GM18499 (cell line): Measurements from ENCODE around the gene YIF1B.

Experiments
- ATAC-seq: cut with Tn5 transposase; IDR thresholded peaks from one replicate; pipeline ENCODE4 v1.9.1; 2021; ENCODE audit warnings: moderate number of reproducible peaks; ENCODE audit not compliant: insufficient read depth, unreplicated experiment

The YIF1B gene

DNA sequence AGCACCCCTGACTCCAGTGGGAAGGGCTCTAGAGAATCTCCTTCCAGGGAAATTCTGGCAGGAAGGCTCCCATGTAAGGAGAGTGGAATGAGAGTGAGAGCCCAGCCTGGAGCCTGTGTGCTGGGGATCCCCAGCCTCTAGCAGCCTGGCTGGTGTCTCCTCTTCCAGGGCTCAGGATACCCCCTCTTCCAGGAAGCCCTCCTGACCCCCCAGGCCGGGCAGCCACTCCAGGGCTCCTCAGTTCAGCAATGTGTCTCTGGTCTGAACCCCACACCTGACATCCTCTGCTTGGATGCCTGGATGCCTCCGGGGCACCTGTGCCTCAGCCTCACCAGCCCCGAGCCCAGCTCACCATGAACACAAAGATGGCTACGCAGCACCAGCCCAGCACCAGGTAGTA is 8.7 kb downstream of the YIF1B start:
- ATAC-seq: no peak

- no peak for ATAC-seq
These were observed 9.5 kb downstream of the YIF1B start for GRCh38 chr19:38306236-38306635.

DNA sequence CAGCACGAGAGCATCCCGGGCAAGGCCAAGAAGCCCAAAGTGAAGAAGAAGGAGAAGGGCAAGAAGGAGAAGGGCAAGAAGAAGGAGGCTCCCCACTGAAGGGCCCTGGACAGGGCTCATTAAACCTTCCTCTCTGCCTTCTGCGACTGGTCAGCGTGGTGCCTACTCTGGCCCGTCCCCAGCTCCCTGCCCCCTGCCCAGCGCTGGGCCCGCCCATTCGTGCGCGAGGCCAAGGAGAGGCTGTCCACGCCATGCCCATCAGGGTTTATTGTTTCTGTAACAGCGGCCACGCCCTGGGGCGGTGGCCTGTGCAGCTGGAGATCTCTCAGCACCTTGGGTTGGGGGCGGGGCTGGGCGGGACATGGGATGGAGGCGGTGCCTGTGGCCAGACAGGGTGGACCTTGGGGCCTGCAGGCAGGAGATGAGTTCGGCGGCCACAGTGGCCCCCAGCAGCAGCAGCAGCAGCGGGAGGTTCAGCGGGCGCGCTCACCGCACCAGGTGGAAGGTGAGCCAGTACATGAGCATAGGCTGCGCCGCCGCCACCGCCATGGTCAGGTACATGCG is 10.8 kb downstream of the YIF1B start:
- no peak for ATAC-seq

DNA sequence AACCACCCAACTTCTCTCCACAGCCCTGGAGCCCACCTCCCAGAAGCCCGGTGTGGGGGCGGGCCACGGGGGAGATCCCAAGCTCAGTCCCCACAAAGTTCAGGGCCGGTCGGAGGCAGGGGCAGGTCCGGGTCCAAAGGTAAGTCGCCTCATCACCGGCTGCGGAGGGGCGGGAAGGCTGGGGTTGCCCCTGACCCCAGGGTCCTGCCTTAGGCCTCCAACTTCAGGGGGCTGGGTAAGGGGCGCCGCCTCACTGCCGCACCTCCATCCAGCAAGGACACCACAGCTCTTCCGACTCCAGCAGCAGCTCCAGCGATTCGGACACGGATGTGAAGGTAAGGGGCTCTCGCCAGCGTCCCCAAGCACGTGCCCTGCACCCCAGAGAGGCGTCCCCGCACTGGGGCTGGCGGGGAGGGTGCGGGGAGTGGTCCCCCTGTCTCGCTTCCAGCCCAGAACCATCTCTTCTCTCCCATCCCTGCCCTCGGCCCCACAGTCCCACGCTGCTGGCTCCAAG is 11.3 kb downstream of the YIF1B start:
- ATAC-seq: no peak

DNA sequence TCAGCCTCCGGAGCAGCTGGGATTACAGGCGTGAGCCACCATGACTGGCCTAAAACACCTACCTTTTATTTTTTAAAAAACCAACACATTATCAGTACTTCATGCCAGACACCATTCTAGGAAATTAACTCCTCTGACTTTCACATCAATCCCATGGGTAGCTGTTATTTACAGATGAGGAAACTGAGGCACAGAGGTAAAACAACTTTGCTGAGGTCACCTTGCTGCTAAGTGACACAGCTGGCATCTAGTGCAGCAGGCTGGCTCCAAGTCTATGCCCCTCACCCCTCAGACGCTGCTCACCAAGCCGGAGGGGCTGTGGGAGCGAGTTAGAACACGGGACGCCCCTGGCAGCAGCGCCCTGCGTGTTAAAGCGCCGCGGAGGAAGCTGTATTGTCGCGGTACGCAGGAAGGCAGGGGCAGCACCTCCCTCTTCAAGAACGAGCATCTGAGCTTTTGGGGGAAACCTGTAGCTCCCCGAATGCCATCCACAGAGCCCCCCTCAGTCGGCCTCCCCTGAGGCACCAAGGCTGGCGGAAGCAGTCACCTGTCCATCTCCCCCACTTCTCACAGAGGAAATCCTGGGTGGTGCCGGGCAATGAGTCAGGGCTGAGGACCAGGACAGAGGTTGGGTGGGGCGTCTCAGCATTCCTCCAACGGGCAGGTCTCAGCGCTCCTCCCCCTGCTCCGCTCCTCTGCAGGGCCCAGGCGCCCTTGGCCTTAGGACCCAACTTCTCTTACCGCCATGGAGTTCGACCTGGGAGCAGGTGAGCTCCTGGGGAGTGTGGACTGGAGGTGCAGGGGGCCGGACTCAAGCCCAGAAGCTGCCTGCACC is 12.0 kb downstream of the YIF1B start, which contains the start of gene C19orf33:
Gene C19orf33, plus strand, starts transcription at position 735 of the 835 bp plus-strand sequence. Its CDS starts 11 bp downstream, at position 746.
- no peak for ATAC-seq

DNA sequence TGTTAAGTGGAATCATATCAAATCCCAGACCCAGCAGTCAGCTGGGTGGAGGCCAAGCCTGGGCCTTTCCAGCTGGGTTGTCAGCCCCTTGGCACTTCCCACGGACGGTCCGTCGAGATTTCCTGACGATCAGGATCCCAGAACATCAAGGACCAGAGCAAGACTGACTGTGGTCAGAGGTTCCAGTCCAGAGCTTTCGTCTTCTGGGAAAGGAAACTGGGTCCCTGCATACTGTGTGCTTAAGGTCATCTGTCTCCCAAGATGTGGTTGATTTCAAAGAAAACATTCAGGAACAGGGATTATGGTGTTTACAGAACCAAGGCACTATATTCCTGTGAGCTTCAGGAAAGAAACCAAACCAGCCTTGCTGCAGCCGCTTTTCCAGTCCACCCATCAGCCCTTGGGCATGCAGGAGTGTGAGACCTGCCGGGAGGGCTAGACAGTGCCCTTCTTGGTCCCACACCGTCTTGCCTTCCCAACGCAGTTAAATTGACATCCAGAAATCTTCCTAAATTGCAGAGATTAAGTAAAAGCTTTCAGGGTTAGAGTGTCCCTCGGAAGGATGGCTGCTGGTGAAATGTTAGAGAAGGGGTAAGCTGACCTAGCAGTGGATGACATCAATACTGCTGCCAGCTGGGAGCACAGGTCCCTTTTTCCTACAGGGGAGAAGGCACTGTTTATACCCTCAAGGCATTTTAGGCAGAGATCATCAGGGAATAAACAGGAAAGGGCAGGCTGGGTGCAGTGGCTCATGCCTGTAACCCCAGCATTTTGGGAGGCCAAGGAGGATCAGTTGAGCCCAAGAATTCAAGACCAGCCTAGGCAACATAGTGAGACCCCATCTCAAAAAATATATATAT is 16.7 kb downstream of the YIF1B start:
- ATAC-seq: no peak

- ATAC-seq: no peak
These were observed 21.7 kb downstream of the YIF1B start for GRCh38 chr19:38294090-38294489.

- ATAC-seq: no peak
These were observed 22.5 kb downstream of the YIF1B start for GRCh38 chr19:38293281-38293680.

GRCh38 chr19:38291855-38292254 is 23.9 kb downstream of the YIF1B start:
- no peak for ATAC-seq

DNA sequence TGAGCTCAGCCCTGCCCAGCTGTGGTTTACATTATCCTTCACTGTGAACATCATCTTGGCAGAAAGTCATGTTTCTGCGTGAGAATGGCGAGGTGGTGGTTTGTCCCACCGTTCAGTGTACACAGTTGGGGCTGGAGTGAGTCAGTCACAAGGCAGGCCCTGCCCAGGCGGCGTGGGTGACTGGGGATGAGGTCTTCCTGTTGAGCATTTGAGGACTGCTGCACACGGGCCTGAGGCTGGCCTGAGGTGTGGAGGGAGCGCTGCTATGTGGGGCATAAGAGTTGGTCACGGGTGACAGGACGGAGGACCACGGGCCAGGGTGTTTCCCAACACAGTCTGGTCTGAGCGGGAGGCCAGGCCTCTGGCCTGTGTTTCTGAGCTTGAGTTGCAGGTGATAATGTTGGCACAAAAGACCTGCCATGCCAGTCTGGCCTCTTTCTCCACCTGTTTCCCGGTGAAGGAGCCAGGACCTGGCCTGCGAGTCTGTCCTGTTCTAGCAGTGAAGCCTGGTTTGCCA is 25.1 kb downstream of the YIF1B start:
- ATAC-seq: no peak

GRCh38 chr19:38289955-38290354 is 25.8 kb downstream of the YIF1B start:
- ATAC-seq: no peak

GRCh38 chr19:38288123-38288855 is 27.5 kb downstream of the YIF1B start:
- no peak for ATAC-seq

DNA sequence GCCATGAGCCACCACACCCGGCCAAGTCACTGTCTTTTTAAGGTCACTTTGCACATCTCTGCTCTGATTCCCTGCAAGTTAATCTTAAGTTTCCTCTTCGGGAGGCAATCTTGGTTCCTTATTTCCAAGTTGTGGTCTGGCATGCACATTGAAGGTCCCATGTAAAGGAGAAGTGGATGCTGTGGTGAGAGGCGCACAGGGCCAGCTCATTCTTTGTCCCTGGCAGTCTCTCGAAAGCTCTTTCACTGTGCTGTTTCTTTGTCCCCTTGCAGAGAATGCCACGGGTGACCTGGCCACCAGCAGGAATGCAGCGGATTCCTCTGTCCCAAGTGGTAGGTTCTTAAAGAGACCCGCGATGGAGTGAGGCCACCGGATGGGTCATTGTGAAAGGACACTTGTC is 28.1 kb downstream of the YIF1B start:
- no peak for ATAC-seq

GRCh38 chr19:38285567-38285966 is 30.2 kb downstream of the YIF1B start:
- no peak for ATAC-seq

DNA sequence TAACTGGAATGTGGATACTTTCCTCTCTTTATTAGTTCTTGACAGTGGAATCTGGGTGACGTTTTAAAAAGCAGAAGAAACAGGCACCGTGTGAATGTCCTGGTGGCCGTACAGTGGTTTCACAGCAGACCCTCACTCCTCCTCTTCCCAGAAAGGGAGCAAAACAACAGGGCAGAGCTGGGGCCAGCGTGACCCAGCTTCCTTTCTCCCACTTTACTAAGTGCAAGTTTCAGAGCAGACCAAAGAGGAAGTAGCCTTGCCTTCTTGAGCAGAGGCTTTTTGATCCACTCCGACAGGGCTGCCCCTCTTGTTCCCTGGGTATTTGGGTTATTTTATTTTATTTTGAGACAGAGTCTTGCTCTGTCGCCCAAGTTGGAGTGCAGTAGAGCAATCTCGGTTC is 31.3 kb downstream of the YIF1B start:
- no peak for ATAC-seq

DNA sequence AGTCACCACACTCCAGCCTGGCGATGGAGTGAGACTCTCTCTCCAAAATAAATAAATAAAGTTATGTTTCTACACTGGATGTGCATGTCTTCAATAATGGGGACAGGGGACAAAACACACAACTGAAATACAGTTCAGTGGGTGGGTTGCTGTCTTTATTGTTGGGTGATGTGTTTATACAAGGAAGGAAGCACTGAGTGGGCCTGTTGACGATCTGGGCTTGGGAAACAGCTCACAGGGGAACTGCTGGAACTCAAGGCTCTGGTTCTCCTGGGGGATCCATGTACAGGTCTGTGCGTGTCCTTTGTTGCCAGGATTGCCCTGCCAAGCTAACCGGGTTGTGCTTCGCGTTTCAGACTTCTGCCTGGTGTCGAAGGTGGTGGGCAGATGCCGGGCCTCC is 32.5 kb downstream of the YIF1B start:
- no peak for ATAC-seq

GRCh38 chr19:38281811-38282566 is 33.8 kb downstream of the YIF1B start:
- no peak for ATAC-seq

DNA sequence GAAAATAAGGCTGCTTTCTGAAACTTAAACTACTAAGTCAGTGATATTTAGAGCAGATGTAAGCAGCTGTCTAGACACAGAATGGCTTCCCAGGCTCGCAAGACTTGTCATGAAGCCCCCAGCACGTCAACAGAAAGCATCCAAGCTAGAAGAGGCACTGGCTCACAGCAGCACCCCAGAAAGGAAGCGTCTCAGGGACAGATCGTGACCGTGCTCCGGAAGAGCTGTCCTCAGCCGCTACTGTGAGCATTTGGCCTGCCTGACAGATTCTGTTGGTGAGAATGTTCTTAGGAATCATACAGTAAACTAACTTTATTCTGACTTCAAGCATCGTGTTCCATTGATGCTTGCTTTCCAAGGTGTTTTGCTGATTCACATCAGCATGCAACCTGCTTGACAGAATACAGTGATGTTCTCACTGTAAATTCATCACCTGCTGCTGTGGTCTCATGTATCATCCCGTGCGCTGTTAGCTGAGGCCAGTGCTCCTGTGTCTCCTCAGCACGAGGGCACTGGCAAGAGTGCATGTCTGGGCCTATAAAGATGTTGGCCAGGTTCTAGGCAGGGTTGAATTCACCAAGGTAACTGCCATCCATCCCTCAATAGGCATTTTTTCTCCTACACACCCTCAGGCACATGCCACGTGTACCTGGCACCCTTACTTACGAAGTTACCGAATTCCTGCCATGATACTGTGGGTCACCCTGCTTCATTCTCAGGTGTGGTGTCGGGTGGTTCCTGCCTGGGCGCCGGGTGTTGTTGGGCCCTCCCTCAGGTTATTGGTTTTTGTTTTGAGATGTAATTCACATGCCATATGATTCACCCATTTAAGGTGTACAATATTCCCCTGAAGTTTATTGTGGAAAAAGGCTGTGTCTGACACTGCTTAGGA is 35.5 kb downstream of the YIF1B start:
- no peak for ATAC-seq
